SH-SY5Y (cell line): ENCODE data around the gene NOXRED1.

Experiments used
- GATA2 ChIP-seq: IDR thresholded peaks from 2 replicates; pipeline ENCODE4 v1.6.1; 2011; ENCODE audit warnings: mild to moderate bottlenecking, low read depth, low read length
- GATA3 ChIP-seq: IDR thresholded peaks from 2 replicates; pipeline ENCODE4 v1.6.1; 2011; ENCODE audit warnings: low read depth, mild to moderate bottlenecking, low read length, moderate library complexity

NOXRED1 gene, protein sequence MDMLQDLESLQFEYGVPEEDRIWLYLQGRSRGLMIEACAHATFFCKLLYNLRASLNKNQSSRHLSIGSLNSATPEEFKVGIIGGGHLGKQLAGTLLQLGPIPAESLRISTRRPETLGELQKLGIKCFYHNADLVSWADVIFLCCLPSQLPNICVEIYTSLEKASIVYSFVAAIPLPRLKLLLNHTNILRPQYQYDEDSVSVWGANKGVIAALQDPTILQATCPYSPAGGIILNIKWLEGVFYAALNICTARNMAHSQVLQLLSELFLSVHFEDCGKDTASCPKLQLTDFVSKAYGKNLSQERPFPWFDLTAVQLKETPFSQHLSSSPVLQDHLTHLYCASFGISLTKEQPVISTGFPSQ

DNA sequence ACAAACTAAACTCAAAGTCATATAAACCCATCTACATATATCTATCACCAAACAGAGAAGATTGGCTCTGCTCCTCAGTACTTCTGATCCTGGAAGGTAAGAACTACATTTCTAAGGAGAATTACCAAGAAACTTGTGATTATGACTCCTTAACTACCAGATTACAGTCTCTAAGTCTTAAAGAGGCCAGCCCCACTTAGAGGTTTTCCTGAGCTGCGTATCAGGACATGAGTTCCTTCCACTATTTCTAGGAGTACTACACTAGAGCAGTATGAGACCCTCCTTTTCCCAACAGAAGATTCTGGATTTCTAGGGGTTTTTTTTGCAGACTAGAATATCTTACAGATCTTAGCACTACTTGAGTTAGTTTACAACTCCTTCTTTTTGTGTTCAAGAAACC, at the start of gene NOXRED1:
Gene NOXRED1 (minus strand): TSS at position 101 of the 400 bp plus-strand sequence. CDS start 634 bp downstream, outside the sequence.
- TF ChIP-seq GATA2: no peak

DNA sequence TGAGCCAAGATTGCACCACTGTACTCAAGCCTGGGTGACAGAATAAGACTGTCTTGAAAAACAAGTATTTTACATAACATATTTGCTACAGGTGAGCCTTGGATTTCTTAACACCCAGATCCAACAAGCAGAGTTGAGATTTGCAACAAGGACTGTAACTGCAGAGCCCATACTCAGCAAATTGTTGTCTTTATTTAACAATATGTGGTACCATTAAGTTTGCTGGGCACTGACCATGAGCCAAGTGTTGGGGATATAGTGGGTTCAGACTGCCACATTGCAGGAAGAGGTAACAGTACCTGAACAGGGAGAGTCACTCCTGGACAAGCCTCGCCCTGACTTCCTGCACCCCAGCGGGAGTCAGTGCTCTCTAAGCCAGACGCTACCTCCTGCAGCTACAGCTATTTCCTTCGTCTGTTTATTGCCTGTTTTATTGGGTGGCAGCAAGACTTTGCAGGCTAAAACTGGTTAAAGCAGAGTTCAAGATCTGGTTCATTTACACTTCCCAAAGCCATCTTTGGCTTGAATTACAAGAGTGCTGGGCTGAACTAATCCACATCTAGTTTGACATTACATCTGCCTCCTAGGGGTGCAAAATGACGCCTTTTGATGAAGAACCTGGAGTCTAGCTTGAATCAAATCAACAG, 47.0 kb upstream of the NOXRED1 start:
- TF ChIP-seq GATA2 (no peak), GATA3 (no peak)

DNA sequence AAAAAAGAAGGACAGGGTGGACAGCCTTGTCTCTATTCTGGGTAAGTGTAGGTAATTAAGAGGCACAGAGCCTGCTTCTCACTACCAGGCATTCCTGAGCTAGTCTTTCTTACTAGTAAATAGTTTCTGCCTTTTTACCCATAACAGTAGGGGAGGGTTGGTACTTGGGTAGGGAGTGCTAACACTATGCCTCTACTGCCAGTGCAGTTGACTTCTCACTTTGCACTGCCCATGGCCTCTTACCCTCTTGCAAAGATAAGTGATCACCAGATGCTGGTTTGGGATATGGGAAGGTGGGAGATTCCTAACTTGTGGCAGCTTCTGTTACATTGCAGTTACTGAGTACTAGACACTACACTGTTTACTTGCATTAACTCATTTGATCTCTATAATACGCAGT, 46.2 kb upstream of the NOXRED1 start:
- TF ChIP-seq GATA3 (no peak), GATA2 (no peak)

DNA sequence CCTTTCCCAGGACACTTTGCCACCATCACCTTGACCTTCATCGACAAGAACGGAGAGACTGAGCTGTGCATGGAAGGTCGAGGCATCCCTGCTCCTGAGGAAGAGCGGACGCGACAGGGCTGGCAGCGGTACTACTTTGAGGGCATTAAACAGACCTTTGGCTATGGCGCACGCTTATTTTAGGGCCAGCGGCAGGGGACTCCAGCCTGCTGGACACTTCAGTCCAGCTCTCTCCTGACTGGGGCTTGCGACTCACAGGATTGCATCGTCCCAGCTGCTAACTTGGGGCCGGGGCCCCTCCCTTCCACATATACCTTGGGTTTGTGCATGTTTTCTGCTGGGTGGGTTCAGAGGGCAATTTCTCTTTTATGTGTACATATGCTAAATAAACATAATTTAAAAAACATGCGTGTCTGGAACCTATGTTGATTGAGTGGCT, 45.8 kb upstream of the NOXRED1 start:
- TF ChIP-seq GATA2: no peak
- no peak for TF ChIP-seq GATA3

DNA sequence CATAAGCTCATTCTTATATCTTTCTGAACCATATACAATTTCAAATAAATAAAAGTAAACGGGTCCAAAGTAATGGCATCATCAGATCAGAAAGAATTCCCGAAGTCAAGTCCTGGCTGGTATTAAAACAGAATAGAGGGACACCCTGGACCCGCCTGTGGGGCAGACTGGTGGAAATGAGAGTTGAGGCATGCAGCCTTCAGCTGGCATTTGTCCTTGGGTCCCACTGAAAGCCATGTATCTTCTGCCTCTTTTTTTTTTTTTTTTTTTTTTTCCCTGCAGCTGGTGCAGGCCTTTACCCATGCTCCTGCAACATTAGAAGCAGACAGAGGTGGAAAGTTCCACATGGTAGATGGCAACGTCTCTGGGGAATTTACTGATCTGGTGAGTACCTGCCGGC, 44.5 kb upstream of the NOXRED1 start:
- TF ChIP-seq GATA3: no peak
- TF ChIP-seq GATA2: no peak

DNA sequence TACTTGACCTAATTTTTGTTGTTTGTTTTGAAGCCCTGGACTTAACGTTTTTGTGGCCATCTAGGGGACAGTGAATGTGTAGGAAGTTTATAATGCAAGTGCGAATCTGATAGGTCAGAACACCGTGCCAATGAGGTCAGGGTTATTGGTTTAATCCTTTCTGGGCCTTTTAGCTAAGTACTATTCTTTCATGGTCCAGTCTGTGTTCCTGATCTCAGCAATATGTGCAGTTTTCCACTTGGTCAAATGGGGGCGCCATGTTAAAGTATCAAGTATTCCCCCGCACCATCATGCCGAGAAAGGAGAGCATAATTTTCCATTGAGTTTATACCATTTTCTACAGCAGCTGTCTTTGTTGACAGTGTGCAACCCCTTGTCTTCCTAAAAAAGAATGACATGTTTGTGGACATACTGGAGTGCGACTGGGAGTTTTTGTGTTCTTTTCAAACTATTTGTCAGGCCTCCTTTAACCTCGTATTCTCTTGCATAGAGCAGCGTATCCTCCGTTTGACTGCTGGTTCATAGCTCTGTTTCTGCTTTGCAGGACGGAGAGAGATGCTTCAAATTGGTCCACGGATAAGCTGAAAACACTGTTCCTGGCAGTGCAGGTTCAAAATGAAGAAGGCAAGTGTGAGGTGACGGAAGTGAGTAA, 35.9 kb upstream of the NOXRED1 start:
- TF ChIP-seq GATA2 (no peak), GATA3 (no peak)

- no peak for TF ChIP-seq GATA3
- peak; percentile 83 for TF ChIP-seq GATA2
Measured at GRCh38 chr14:77458249-77458950, 35.1 kb upstream of the NOXRED1 start.

- no peak for TF ChIP-seq GATA2
- TF ChIP-seq GATA3: no peak
Measured at GRCh38 chr14:77457522-77458248, 34.4 kb upstream of the NOXRED1 start, which contains the start of the genes AHSA1 and VIPAS39. Gene AHSA1, plus strand, starts transcription at chr14:77458093. Its CDS starts 97 bp downstream, at chr14:77458190. Gene VIPAS39, minus strand, starts transcription at chr14:77457601. Its CDS starts 3,499 bp downstream, at chr14:77454102.

- TF ChIP-seq GATA3: no peak
- TF ChIP-seq GATA2: no peak
Measured at GRCh38 chr14:77457115-77457521, 33.8 kb upstream of the NOXRED1 start.

- no peak for TF ChIP-seq GATA2
- no peak for TF ChIP-seq GATA3
Measured at GRCh38 chr14:77455966-77456640, 32.8 kb upstream of the NOXRED1 start.

DNA sequence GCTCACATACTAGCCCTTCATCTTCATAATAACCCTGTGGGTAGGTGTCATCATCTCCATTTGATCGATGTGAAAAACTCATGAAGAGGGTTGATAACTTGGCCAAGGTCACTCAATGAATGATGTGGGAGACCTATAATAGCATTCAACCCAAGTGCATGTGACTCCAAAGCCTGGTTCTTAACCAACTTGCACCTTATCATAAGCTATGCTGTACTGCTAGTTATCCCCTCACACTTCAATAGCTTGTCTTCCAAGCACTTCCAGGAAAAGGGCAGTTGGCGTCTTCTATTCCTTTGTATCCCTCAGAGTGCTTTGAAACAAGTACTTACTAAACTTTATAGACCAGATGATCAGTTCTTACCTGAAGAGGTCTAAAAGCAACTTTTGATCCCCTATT, 18.9 kb upstream of the NOXRED1 start:
- TF ChIP-seq GATA2: no peak
- no peak for TF ChIP-seq GATA3

DNA sequence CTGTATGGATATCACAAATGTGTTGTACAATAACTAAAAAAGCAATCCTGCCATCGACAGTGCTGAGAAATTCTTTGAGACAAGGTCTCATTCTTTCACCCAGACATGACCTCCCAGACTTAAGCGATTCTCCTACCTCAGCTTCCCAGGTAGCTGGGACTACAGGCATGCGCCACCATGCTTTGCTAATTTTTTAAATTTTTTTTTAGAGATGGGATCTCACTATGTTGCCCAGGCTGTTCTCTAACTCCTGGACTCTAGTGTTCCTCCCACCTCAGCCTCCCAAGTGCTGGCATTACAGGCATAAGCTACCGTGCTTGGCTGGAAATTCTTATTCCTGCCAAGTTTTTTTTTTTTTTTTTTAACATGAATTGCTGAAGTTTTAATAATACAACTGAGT, 16.5 kb upstream of the NOXRED1 start:
- TF ChIP-seq GATA2 (no peak), GATA3 (no peak)

- no peak for TF ChIP-seq GATA3
Measured at GRCh38 chr14:77438596-77438995, 15.3 kb upstream of the NOXRED1 start.
